HG02588 (cell line): ENCODE data around the gene CAMSAP3.

Experiments
- ATAC-seq: cut with Tn5 transposase; IDR thresholded peaks from one replicate; pipeline ENCODE4 v1.9.1; 2021; ENCODE audit warnings: mild to moderate bottlenecking, moderate library complexity; ENCODE audit not compliant: unreplicated experiment

The CAMSAP3 gene

DNA sequence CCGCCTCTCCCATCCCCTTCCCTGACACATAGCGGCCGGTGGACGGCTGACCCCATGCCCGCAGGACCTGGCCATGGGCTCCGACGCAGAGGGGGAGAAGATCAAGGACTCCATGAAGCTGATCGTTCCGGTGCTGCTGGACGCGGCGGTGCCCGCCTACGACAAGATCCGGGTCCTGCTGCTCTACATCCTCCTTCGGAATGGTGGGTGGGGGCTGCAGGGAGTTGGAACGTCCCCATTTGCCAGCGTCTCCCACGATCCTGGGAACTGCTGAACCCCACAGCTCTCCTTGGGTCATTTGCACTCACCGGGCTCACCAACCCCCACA lies 48.9 kb downstream of the CAMSAP3 start:
- ATAC-seq: no peak

DNA sequence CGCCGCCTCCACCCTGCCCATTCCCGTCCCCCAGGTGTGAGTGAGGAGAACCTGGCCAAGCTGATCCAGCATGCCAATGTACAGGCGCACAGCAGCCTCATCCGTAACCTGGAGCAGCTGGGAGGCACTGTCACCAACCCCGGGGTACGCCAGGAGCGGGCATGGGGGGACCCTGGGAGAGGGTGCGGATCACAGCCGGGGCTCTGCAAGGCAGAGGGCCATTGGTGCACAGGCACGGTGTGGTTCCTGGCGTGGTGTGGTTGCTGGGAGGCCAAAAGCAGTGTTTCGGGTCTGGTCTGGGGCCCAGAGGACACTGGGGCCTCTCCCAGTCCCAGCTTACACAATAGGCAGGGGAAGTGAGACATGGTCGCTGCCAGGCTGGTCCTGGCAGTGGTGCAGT lies 49.5 kb downstream of the CAMSAP3 start:
- ATAC-seq: no peak

DNA sequence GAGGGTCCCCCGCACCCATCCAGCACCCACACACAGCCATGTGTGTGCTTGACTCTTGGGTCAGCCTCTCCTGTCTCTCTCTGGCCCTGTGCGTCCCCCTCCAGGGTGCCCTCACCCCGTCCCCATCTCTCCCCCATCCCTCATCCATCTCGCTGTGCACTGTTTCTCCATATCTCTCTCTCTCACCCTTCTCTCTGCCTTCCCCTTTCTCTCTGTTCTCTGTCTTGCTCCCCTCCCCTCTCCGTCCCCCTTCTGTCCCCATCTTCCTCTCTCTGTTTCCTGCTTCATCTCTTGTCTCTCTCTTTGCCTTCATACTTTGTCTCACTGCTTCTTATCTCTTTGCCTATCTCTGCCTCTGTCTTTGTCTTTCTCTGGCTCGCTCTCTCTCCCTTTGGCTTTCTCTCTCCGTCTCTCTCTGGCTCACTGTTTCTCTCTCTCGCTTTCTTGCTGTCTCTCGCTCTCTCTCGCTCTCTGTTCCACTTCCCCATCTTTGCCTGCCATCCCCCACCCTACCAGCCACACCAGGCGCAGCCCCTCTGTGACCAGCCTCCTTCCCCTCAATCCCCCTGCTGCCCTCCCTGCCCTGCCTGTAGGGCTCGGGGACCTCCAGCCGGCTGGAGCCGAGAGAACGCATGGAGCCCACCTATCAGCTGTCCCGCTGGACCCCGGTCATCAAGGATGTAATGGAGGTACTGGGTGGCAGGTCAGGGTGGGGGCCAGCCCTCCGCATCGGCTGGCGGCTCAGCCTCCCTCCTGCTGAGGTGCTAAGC lies 50.2 kb downstream of the CAMSAP3 start:
- ATAC-seq: no peak

DNA sequence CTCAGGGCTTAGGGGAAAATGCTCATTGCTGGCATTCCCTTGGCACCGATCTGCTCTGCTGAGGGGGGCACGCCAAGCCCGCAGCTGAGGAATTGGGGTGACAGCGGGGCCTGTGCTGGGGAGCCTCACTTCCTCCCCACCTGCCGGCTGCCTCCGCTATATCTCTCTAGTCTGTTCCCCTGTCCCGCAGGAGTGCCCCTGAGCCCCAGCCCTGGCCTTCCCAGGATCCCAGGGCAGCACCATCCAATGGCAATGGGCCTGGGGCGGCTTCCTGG lies 50.7 kb downstream of the CAMSAP3 start:
- no peak for ATAC-seq

DNA sequence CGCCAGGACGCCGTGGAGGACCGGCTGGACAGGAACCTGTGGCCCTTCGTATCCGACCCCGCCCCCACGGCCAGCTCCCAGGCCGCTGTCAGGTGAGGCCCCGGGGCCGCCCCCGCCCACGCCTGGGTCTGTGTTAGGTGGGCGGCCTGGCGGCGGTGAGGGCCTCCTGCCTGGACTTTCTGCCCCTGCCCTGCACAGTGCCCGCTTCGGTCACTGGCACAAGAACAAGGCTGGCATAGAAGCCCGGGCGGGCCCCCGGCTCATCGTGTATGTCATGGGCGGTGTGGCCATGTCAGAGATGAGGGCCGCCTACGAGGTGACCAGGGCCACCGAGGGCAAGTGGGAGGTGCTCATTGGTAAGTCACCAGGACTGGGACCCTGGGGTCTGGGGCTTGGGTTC lies 51.5 kb downstream of the CAMSAP3 start:
- no peak for ATAC-seq

DNA sequence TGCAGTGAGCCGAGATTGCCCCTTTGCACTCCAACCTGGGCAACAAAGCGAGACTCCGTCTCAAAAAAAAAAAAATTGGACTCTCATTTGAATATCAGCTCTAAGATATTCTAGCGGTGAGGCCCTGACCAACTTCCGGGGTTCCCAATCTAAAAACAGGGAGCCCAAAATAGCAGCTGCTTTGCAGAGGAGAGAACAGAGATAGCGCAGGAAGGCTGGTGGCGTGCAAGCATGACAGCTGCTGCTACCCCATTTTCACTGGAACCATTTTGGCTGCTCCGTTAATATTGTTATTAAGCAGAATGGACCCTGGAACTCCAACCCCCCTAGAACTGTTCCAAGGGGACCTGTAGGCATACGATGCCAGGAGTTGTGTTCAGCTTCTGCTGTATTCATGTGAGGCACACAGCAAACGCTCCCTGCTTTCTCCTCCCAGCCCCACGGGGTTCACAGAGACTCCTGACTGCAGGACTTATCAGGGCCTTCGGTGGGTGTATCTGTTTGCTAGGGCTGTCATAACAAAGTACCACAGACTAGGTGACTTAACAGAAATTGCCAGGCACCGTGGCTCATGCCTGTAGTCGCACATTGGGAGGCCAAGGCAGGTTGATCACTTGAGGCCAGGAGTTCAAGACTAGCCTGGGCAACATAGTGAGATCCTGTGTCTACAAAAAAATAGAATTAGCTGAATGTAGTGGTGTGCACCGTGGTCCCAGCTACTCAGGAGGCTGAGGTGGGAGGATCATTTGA lies 52.8 kb downstream of the CAMSAP3 start:
- no peak for ATAC-seq

DNA sequence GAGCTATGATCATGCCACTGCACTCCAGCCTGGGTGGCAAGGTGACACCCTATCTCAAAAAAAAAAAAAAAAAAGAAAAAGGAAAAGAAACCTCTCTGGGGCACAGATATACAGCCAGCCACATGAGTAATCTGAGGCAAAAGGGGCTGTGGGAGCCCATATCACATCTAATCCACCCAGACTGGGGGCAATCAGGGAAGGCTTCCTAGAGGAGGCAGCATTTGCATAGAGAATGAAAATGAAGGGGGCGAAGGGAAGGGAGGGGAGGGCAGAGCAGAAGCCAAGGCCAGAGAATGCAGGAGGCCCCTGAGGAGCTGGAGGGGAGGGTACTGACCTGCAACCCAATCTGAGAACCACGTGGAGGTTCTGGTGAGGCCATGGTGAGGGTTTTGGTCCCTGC lies 54.5 kb downstream of the CAMSAP3 start:
- ATAC-seq: no peak

DNA sequence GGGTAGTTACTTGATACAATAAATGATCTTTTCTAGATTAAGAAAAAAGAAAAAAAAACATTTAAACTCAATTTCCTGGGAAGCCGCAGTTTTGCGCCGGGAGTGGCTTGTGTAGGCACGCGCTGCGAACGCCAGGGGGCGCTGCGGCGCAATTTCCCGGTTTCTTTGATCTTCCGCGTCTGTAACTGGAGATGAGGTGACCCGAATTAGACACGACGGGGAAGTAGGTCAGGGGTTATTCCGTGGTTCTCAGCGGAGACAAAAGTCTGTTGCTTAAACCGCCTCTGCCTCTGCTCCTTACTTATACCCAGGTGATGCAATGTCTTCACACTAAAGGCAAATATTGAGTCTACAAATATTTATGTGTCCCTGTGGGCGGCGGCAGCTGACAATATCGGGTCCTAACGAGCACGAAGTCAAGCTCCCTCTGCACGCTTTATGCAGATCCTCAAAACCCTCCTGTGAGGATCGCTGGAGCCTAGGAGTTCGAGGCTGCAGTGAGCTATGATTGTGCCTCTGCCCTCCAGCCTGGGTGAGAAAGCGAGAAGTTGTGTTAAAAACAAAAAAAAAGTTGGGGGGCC lies 56.5 kb downstream of the CAMSAP3 start:
- ATAC-seq: no peak

DNA sequence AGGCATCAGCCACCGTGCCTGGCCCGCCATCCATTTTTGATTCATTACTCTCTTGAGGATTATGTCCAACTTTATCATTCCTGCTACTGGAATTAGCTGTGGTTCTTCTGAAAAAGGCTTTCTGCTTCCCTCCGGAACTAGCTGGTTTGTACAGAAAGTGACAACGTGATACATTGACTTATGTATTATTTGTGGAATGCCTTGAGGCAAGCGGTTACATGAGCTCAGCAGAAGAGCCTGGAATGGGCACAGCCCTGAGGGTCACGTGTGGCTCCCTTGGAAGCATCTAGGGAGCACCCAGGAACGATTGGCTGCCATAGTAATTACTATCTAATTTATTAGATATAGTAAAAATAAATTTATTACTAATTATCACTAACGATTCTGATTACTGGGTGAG lies 58.7 kb downstream of the CAMSAP3 start:
- ATAC-seq: no peak

DNA sequence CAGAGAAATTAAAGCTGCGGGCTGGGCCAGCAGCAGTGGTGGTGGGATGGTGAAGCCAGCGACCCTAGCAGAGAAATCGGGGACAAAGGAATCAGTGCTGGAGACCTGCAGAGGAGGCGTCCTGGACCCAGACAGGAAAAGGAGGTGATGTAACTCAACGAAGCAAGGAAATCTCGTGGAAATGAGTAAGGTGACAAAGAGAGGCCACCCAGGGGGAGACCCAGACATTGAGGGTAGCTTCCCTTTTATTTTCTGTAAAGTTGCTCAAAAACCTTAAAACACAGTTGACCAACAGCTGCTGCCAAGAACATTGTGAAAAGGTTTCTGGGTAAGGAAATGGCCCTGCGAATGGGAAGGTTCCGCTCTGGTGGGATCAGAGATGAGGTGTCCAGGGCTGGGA lies 59.9 kb downstream of the CAMSAP3 start:
- no peak for ATAC-seq

DNA sequence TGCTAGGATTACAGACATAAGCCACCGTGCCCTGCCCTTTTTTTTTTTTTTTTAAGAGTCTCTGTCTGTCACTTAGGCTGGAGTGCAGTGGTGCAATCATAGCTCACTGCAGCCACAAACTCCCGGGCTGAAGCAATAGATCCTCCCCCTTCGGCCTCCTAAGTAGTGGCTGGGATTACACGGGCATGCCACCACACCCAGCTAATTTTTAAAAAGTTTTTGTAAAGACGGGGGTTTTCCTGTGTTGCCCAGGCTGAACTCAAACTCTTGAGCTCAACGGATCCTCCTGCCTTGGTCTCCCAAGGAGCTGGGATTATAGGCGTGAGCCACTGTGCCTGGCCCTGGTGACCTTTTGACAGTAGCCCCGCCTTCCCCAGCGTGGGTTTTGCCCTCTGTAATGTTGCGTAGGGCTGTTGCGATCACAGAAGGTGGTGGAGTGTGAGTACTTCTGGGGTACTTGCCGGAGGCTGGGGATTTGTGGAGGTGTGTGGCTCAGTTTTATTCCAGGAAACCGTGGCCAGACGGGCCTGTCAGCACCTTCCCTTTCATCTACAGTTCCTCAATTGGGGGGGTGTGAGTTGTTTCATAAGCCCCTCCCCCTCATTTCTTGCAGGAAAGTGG lies 61.6 kb downstream of the CAMSAP3 start:
- no peak for ATAC-seq

DNA sequence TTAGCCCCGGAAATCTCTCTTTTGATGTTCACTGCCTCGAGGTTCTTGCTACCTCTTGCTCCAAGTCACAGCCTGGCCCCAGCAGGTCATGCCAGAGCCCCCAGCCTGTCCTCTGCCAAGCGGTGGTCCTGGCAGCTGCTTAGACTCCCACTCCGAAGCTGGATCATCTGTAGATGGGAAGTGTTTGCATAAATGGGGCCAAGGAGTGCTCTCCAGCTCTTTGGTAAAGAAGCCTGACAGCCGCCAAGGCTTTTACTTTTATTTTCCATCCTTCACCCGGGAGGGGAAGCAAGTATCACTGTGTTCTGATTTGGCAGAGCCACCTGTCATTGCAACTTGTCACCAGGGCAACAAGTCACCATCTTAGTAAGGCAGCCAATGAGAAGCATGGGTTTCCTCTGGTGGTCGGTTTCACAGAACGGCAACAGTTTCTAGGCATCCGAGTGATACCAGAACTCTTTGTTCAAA lies 62.6 kb downstream of the CAMSAP3 start:
- ATAC-seq: no peak

DNA sequence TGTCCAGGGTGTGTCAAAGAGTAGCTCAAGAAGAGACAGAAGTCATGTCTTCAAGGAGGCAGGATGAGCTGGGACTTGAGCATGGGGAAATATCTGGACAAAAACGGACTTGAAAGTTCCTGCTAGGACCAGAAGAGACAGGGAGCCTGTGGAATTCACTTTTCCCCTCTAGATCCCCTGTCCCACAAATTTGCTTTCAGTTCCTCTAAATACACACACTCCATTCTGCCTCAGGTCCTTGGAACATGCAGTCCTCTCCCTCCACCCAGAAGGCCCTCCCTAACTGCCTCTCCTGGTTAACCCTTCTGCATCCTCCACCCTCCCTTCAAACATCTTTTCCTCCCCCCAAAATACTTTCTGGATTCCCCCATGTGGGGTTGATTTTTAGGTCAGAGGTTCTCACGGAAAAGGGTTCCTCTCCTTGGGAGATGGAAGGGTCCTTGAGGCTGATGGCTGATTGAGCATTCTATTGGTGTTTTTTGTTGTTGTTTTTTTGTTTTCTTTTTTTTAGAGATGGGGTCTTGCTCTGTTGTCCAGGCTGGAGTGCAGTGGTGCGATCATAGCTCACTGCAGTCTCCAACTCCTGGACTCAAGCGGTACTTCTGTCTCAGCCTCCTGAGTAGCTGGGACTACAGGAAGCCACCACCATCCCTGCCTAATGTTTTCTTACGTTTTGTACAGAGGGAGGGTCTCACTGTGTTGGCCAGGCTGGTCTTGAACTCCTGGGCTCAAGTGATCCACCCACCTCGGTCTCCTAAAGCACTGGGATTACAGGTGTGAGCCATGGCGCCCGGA lies 66.3 kb downstream of the CAMSAP3 start:
- ATAC-seq: no peak

DNA sequence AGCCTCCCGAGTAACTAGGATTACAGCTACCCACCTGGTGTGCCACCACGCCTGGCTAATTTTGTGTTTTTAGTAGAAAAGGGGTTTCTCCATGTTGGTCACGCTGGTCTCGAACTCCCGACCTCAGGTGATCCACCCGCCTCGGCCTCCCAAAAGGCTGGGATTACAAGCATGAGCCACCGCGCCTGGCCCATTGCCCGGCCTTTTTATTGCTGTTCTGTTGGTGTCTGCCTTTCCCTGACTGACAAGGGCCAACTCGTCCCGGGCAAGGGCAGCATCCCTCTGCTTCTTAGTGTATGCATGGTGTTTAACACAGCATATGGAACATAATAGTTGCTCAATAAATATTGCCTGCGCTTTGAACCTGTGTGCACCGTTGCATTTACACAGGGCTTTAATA lies 67.0 kb downstream of the CAMSAP3 start:
- no peak for ATAC-seq

DNA sequence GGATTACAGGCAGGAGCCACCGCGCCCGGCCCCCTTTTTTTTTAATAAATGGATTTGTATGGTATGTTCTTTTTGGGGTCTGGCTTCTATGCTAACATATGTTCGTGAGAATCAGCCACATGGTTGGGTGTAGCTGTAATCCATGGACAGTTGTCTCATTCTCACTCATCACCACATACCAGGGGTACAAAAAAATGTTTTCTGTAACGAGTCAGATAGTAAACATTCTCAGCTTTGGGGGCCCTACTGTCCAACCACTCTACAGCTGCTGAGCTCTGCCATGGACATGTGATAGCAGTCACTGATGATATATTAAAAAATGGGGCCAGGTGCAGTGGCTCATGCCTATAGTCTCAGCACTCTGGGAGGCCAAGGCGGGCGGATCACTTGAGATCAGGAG lies 68.0 kb downstream of the CAMSAP3 start:
- no peak for ATAC-seq

DNA sequence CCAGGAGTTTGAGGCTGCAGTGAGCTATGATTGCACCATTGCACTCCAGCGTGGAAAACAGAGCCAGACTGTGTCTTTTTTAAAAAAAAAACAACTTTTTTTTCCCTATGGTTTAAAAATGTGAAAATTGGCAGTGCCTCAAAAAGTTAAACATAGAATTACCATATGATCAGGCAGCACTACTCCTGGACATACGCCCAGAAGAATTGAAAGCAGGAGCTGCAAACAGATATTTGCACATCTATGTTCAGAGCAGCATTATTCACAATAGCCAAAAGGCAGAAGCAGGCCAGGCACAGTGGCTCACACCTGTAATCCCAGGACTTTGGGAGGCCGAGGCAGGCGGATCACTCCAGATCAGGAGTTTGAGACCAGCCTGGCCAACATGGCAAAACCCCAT lies 69.4 kb downstream of the CAMSAP3 start:
- ATAC-seq: no peak
